GM18519 (cell line): ENCODE data around the gene S100A11.

Source experiments
- ATAC-seq: cut with Tn5 transposase; IDR thresholded peaks from one replicate; pipeline ENCODE4 v1.9.1; 2021; ENCODE audit warnings: mild to moderate bottlenecking, moderate library complexity; ENCODE audit not compliant: unreplicated experiment, low FRiP score

S100A11 gene

DNA sequence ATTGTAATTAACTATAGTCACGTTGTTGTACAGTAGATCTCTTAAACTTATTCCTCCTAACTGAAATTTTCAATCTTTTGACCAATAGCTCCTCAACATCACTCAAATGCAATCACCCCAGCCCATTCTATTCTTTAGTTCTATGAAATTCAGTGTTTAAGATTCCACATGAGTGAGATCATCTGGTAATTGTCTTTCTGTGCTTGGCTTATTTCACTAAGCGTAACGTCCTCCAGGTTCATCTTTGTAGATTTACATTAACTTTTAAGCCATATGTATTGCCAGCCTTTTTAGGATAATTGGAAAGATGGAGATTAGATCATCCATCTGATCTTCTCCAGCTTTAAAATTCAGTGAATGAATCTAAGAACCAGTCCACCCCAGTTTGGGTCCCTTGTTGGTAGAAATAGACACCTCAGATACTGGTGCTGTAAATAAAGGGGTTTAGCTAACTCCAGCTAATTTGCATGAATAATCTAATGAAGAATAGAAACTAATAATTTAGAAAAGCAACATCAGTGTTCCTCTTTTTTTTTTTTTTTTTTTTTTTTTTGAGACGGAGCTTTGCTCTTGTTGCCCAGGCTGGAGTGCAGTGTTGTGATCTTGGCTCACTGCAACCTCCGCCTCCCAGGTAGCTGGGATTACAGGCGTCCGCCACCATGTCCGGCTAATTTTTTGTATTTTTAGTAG is 50.2 kb downstream of the S100A11 start:
- ATAC-seq, result no peak

DNA sequence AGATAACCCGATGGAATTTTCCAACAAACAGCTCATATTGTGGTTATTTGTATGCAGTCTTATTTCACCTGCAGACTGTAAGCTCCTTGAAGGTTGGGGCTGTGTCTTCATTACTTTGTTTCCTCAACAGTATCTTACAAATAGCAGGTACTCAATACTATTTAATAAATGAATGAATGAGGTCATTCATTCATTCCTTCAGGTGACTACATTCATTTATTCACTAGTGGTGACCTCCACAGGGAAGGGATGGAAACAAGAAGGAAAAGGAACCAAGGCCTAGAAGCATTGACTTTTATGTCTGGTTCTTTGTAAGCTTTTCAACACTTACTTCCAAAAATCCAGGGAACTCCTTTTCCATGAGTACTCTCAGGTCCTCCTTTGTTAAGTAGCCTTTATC is 51.0 kb downstream of the S100A11 start:
- no peak for ATAC-seq

DNA sequence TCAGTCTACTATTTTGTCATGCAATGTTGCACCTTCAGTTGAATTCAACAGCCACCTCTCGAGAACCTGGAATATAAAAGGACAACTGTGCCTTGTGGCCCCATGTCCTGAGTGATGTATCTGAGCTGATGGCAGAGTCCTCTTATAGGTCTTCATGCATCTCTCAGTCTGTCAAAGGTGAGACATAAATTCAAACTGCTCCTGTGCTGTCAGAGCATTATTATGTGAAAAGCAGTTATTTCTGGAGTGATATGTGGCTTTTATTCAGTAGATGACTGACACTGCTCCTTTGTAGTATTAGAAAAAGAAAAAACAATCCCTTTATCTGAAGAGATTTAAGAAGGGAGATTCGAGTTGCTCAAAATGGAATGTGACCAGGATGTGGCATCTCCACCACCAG is 51.5 kb downstream of the S100A11 start:
- no peak for ATAC-seq

DNA sequence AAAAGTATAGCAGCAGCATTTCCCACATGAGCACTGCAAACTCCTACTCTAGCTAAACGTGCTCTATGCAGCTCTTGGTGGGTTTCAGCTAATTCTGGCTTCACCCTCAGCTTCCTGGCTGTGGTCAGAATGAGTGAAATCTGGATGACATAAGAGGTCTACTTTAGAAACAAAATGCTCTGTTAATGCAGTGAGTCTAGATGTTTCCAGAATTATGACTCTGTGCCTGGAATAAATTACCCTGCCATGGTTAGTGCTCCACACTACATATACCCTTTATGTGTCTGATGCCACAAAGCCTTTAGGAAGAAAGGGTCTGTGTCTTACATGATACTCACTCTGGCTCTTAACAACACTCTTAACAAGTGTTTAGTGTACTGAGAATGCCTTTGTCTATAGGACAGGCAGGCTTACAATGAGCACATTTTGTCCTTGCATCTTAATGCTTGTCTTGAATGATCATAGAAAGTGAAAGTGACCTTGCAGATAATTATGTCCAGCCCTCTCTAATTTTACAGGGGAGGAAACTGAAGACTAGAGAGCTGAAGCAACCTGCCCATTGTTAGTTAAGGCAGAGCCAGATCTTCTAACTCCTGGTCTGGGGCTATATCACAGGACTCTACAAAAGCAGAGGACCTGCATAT is 52.4 kb downstream of the S100A11 start:
- ATAC-seq, result peak; percentile 84
